B cell (primary cell): ENCODE data around the gene LIMK2.

Experiments used
- CTCF ChIP-seq: fragments of 200-600 bp; IDR thresholded peaks from one replicate; pipeline ENCODE4 v1.8.0; 2022; ENCODE audit warnings: antibody characterized with exemption, mild to moderate bottlenecking
- EZH2 ChIP-seq: IDR thresholded peaks from 2 replicates; pipeline ENCODE4 v1.6.1; 2012; ENCODE audit warnings: borderline replicate concordance, low read depth, mild to moderate bottlenecking, moderate library complexity, low read length; ENCODE audit not compliant: insufficient read depth, poor library complexity, severe bottlenecking

GRCh38 chr22:31268281-31268680, 56.2 kb downstream of the LIMK2 start:
- TF ChIP-seq CTCF (no peak), EZH2 (no peak)
